RWPE2 (cell line): ENCODE results near the gene ELAC2.
"Not testable (repeated sequence)": the region's sequence is repeated elsewhere in the genome, so short reads cannot be mapped to it uniquely, and the experiment has no call there.

Experiments used
- ATAC-seq: fragments of 200-7000 bp; cut with Tn5 transposase; 3 replicates; pipeline ENCODE4 v1.9.1; 2021; ENCODE audit warnings: low read depth
- DNase-seq: peaks from one replicate; pipeline ENCODE4 v3.0.0-alpha.2; 2020; ENCODE audit warnings: low spot score
- H3K27ac ChIP-seq: fragments of 450-650 bp; 2 replicates; pipeline ENCODE4 v1.5.1; 2017; ENCODE audit warnings: mild to moderate bottlenecking; ENCODE audit not compliant: poor library complexity, severe bottlenecking
- H3K27me3 ChIP-seq: fragments of 250-450 bp; sonication (Bioruptor Pico); 2 replicates; pipeline ENCODE4 v1.5.1; 2021; ENCODE audit warnings: mild to moderate bottlenecking, moderate library complexity; ENCODE audit not compliant: insufficient read depth, poor library complexity, severe bottlenecking
- H3K36me3 ChIP-seq: fragments of 250-450 bp; sonication (Bioruptor Pico); 2 replicates; pipeline ENCODE4 v1.5.1; 2020; ENCODE audit warnings: low read depth, mild to moderate bottlenecking, moderate library complexity
- H3K4me1 ChIP-seq: fragments of 250-450 bp; sonication (Bioruptor Pico); 2 replicates; pipeline ENCODE4 v1.5.1; 2021; ENCODE audit warnings: mild to moderate bottlenecking, moderate library complexity; ENCODE audit not compliant: insufficient read depth, poor library complexity, severe bottlenecking
- H3K4me3 ChIP-seq: fragments of 250-450 bp; sonication (Bioruptor Pico); 2 replicates; pipeline ENCODE4 v1.5.1; 2021; ENCODE audit warnings: mild to moderate bottlenecking, moderate library complexity; ENCODE audit not compliant: severe bottlenecking
- H3K9me3 ChIP-seq: fragments of 250-450 bp; sonication (Bioruptor Pico); 2 replicates; pipeline ENCODE4 v1.5.1; 2021; ENCODE audit warnings: mild to moderate bottlenecking, moderate library complexity; ENCODE audit not compliant: severe bottlenecking
- TF ChIP-seq, protein P1 (sequence below): fragments of 450-650 bp; IDR thresholded peaks from one replicate; pipeline ENCODE4 v1.5.1; 2017; ENCODE audit warnings: mild to moderate bottlenecking, moderate library complexity; ENCODE audit not compliant: poor library complexity, severe bottlenecking

ELAC2 gene

DNA sequence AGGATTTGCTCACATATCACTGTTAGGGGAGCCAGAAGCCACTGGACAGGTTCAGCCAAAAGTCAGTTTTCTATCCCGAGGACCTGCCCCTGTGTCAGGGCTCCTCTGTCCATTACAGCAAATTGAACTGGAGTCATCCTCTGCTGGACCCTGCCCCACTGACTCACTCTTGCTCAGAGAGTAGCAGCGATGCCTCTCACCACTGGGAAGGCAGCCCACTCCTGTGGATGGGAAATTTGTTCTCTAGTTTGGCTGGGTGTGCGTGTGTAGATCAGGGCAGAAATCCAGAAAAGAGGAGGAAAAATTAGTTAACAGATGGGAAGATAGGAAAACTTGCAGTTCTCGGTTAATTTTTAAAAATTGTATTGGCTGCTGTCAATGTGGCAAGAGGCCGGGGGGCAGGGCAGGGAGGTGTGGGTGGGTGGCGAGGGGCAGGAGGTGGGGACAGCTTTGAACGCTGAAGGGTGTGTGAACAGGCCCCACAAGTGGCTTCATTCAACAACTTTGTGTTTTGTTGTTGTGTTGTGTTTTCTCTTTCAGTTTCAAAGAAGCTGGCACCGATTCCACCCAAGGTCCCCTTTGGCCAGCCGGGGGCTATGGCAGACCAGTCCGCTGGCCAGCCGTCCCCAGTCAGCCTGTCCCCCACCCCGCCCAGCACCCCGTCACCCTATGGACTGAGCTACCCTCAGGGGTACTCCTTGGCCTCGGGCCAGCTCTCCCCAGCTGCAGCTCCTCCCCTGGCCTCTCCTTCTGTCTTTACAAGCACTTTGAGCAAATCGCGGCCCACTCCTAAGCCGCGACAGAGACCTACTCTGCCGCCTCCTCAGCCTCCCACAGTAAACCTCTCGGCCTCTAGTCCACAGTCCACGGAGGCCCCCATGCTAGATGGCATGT, 33.6 kb downstream of the ELAC2 start:
- no peaks in the 10 kb centered on the region for H3K36me3 ChIP-seq
- H3K9me3 ChIP-seq: no peaks in the 10 kb centered on the region
- H3K27ac ChIP-seq: no peak overlapping the region
- peak; percentile 52; the same call in 2 of the 3 replicates for ATAC-seq
- DNase-seq: no peak
- H3K4me3 ChIP-seq: no peak overlapping the region
- TF ChIP-seq, protein P1, sequence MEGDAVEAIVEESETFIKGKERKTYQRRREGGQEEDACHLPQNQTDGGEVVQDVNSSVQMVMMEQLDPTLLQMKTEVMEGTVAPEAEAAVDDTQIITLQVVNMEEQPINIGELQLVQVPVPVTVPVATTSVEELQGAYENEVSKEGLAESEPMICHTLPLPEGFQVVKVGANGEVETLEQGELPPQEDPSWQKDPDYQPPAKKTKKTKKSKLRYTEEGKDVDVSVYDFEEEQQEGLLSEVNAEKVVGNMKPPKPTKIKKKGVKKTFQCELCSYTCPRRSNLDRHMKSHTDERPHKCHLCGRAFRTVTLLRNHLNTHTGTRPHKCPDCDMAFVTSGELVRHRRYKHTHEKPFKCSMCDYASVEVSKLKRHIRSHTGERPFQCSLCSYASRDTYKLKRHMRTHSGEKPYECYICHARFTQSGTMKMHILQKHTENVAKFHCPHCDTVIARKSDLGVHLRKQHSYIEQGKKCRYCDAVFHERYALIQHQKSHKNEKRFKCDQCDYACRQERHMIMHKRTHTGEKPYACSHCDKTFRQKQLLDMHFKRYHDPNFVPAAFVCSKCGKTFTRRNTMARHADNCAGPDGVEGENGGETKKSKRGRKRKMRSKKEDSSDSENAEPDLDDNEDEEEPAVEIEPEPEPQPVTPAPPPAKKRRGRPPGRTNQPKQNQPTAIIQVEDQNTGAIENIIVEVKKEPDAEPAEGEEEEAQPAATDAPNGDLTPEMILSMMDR: no peak
- H3K4me1 ChIP-seq: no peaks in the 10 kb centered on the region
- H3K27me3 ChIP-seq: no peaks in the 10 kb centered on the region

DNA sequence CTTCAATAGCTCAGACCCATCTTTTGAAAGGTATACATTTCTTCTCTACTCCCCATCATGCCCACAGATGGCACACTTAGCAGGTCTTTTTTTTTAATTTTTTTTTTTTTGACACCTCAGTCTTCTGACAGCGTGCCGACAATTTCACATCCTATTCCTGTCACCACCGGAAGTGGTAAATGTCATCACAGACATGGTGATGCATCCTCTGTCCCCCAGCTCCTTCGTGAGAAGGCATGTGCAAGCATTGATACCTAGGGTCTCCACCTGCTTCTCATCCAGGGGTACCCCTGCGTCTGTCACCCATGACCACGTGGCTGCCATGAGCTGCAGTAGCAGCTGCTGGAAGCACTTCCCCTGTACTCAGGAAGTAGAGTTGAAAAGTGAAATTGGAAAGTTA, 35.6 kb downstream of the ELAC2 start:
- Histone ChIP-seq H3K9me3 (no peaks in the 10 kb centered on the region), H3K36me3 (no peaks in the 10 kb centered on the region), H3K27ac (no peak overlapping the region), H3K4me1 (no peaks in the 10 kb centered on the region), H3K27me3 (no peaks in the 10 kb centered on the region), H3K4me3 (no peak overlapping the region)
- no peak for ATAC-seq
- no peak for DNase-seq
- TF ChIP-seq, protein P1: no peak

DNA sequence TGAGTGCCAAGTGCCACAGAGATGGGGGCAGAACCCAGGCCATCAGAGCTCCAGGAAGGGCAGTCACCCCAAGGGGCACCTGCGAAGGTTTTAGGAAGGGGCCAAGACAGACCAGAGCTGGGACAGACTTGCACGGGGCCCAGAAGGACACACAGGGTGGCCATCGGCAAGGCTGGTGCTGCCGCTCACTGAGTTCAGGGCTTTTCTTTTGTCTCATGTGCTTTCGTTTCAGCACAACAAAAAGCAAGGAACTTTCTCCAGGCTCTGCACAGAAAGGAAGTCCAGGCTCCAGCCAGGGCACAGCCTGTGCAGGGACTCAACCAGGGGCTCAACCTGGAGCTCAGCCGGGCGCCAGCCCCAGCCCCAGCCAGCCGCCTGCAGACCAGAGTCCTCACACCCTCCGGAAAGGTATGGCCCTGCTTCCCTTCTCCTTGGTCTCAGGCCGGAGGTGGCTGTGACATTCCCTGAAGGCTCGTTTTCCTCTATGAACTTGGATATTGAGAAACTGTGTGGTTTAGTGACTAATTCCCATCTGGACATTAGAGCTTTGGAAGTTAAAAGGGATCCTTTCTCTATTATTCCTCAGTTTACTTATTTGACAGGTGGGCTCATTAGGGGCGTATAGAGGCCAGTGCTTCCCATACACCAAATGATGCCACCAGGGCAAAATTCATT, 37.9 kb downstream of the ELAC2 start:
- no peaks in the 10 kb centered on the region for H3K4me1 ChIP-seq
- H3K27me3 ChIP-seq: no peaks in the 10 kb centered on the region
- ATAC-seq (no peak; the same call in 2 of the 3 replicates), DNase-seq (no peak)
- H3K36me3 ChIP-seq: no peaks in the 10 kb centered on the region
- no peaks in the 10 kb centered on the region for H3K9me3 ChIP-seq
- no peak overlapping the region for H3K27ac ChIP-seq
- TF ChIP-seq, protein P1: no peak
- H3K4me3 ChIP-seq: no peak overlapping the region

DNA sequence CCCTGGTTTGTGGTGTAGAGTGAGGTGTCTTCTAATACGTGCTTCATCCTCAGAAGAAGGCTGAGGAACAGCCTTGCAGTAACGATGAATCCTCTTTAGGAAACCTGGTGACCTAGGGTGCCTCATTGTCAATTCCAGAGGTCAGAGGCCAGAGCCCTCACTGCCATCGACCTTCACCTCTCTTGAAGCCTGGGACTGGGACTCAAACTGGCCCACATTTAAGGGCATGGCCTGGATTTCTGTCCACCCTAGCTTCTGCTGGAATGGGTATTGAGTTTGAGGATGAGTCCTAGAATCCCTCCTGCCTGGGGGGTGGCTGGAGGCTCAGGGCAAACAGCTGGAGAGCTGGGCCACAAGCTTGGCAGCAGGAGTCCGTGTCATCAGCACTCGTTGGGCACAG, 38.6 kb downstream of the ELAC2 start:
- ATAC-seq: no peak
- TF ChIP-seq, protein P1: no peak
- no peaks in the 10 kb centered on the region for H3K4me1 ChIP-seq

DNA sequence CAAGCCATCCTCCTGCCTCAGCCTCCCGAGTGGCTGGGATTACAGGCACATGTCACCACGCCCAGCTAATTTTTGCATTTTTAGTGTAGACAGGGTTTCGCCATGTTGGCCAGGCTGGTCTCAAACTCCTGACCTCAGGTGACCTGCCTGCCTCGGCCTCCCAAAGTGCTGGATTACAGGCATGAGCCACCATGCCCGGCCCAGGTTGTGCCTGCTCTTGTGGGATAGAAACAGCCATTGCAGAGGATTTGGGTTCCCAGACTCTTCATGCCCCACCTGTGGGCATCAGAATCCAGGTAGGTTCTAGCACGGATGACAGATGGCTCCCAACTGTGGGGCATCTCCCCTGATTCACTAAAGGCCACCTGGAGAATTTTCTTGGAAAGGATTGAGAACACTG, 39.0 kb downstream of the ELAC2 start:
- H3K9me3 ChIP-seq, DNase-seq, H3K36me3 ChIP-seq, H3K27ac ChIP-seq, H3K27me3 ChIP-seq, H3K4me3 ChIP-seq, ATAC-seq, H3K4me1 ChIP-seq: not testable (repeated sequence)

More for the DNA sequence above, 38.6 kb downstream of the ELAC2 start:
- Histone ChIP-seq H3K9me3 (no peaks in the 10 kb centered on the region), H3K27ac (no peak overlapping the region), H3K27me3 (peaks cover 3% of the 10 kb centered on the region), H3K4me3 (no peak overlapping the region), H3K36me3 (no peaks in the 10 kb centered on the region)
- no peak for DNase-seq
